Left kidney (tissue), 2 donors: ENCODE measurements around the gene LRRIQ4. TPM values are rescaled to one million over a fixed set of nuclear protein-coding genes. Genes with fewer than 3 reads are reported as not detected.

ENCODE experiments used
- DNase-seq: peaks from one replicate; pipeline ENCODE4 v3.0.0-alpha.2; 2013
- polyA plus RNA-seq: library from polyadenylated mRNA; unstranded; fragments of 120-200 nt; gene quantifications from one replicate; pipeline ENCODE4 v1.2.1, GENCODE V29; 2013; ENCODE audit not compliant: insufficient read length

LRRIQ4 gene
- polyA plus RNA-seq, 1 donor, result 0.12 TPM

DNA sequence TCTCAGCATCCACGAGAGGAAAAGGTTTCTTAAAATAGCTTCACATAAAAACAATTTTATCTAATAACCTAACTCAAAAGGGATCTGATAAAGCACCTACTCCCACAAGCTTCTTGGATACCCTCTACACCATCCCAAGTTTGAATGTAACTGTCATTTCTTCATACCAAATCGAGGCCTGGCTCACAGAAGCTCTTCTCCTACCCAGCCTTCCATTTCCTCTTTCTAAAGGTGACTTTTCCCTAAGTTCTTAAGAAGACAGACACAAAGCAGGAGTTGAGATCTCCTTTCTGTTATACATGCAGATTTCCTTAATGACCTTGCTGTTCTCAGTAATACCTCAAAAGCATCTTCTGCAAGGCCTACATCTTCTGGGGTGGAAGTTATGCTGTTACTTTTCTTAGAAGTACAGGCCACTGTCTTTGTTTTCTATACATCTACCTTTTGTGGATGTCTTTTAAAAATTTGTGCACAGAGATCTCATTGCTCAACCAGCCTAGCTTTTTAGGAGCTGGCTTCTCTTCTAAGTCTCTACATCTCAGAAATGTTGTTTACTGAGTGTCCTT, 3.4 kb upstream of the LRRIQ4 start:
- no peak for DNase-seq

DNA sequence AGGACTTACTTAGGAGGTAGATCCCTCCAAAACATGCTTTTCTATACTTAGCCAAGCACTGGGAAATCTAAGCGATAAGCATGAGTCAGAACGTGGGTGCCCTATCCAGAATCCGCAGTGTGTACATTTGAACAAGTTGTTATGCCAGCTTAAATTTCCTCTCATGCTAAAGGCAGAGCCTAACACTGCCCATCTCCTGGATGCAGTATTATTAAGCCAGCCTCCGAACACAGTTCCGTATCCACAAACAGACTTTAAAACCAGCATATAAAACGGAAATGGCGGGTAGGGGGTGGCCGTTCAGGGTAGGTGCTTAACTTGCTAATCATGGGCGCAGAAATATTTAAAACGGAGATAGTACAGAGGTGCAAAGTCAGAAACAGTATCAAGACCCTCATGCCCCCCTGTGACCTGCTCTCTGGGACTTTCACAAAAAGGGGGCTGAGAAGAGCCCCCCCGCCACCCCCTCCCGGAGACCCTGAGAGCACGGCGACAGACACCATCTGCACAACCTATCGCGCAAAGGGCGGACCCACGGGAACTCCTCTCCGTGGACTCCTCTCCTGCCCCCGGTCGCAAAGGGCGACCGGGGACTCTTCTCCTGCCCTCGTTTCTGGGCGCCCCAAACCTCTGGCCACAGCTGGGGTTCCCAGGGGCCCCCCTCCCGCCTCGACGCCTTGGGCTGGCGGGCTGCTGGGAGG, 889 bp upstream of the LRRIQ4 start:
- peak; percentile 50 for DNase-seq

DNA sequence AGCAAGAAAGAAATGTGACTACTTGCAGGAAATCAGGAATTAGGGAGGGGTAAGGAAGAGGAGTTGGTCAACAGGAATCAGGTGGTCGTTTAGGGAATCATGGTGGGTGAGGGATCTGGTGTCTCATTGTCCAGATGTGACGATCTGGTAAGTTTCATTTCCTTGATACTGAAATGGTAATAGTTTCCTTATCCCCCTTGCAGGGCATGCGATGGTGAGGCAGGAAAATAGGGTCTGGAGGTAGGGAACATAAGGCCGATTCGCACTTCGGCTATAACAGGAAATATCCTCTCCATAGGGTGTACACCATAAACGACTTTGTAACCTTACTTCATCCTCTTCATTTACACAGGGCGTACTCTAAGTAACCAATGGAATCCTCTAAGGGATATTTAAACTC, 608 bp downstream of the LRRIQ4 start:
- DNase-seq, result no peak

DNA sequence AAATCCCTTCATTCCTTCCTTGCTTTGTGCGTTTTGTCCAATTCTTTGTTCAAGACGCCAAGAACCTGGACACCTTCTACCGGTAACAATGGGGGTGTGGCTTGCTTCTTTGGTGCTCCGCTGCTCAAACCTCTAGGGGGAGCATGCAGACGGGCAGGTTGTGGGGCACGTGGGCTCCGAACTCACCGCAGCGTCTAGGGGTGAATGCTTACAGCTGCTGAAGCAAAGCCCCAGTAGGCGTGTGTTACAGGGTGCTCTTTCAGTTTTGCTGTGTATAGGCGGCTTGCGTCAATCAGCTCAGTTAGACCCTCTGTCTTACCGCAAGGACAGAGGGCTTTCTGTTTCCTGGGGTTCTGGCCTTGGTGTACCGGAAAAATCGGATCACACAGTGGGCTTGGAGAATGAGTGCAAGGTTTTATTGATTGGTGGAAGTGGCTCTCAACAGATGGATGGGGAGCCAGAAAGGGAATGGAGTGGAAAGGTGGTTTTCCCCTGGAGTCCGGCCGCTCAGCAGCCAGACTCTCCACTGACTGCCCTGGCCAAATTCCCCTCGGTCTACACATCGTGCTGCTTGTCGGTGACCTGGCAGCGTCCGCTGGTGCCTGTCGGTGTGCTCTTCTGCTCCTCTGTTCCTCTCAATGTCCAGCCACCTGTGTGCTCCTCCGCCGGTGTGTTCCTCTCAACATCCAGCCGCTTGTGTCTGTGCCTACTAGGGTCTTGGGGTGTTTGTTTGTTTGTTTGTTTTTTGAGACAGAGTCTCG, 1.3 kb downstream of the LRRIQ4 start:
- DNase-seq, result no peak

DNA sequence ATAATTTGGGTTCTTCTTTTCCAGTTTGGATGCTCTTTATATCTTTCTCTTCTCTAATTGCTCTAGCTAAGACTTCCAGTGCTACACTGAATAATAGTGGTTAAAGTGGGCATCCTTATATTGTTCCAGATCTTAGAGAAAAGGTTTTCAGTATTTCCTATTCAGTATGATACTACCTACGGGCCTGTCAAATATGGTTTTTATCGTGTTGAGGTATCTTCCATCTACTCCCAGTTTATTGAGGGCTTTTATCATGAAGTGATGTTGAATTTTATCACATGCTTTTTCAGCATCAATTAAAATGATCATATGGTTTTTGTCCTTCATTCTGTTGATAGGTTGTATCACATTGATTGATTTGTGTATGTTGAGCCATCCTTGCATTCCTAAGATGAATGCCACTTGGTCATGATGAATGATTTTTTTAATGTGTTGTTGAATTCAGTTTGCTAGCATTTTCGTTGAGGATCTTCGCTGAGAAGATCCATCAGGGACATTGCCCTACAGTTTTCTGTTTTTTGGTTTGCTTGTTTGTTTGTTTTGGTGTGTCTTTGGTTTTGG, 3.0 kb downstream of the LRRIQ4 start:
- no peak for DNase-seq

DNA sequence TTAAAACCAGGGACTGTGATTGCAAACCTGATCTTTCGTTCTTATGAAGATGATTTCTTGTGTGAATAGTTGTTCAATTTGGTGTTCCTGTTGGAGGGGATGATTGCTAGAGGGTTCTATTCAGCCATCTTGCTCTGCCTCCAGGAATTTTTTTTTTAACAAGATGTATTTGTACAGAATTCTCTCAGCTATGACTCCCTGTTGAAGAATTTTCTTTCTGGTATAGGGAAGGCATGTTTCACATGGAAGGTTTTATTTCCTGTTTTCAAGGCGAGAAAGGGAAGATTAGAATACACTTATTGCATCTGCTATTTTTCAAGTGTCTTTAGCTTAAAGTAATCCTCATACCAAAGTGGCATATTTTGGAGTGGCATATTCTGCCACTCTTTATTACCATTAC, 5.6 kb downstream of the LRRIQ4 start:
- DNase-seq, result no peak

DNA sequence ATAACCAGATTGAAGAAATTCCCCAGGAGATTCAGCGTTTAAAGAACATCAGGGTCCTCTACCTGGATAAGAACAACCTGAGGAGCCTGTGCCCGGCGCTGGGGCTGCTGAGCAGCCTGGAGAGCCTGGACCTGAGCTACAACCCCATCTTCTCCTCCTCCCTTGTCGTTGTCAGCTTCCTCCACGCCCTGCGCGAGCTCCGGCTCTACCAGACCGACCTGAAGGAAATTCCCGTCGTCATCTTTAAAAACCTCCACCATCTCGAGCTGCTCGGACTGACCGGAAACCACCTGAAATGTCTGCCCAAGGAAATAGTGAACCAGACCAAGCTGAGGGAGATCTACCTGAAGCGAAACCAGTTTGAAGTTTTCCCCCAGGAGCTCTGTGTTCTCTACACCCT, 9.4 kb downstream of the LRRIQ4 start:
- no peak for DNase-seq

DNA sequence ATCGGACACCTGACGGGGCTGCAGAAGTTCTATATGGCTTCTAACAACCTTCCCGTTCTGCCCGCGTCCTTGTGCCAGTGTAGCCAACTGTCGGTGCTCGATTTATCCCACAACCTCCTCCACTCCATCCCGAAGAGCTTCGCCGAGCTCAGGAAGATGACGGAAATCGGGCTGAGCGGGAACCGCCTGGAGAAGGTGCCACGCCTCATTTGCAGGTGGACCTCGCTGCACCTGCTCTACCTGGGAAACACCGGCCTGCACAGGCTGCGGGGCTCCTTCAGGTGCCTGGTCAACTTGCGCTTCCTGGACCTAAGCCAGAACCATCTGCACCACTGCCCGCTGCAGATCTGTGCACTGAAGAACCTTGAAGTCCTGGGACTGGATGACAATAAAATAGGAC, 9.9 kb downstream of the LRRIQ4 start:
- DNase-seq, result no peak

DNA sequence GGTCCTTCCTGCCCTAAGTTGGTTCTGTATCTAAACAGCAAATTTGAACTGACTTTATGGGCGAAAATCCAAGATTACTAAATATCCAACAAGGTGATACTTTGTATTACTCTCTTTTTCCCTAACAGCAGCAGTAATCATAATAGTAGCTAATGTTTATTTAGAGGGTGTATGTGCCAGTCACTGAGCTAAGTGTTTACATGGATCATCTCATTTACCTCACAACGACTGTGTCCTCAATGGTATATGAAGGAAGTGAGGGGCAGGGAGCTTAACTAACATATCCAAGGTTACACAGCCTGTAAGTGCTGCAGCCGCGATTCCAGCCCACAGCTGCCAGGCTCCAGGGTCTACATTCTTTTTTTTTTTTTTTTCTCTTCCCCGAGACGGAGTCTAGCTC, 10.3 kb downstream of the LRRIQ4 start:
- DNase-seq, result no peak

DNA sequence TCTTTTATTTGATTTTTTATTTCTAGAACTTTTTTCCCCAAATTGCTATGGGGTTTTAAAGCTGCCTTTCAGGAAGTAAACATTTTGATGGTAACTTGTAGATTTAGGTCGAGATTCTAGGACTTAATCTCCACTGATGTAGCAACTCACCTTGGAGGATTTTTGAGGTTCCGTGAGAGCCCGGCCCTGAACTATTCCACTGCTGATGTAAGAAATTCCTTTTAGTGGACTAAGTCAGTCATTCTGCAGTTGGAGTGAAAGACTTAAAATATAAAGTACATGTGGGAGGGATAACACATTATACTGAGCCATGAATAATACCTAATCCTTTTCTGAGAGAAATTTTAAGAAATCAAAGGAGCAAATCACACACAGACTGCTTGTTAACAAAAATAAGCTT, 12.6 kb downstream of the LRRIQ4 start:
- no peak for DNase-seq

DNA sequence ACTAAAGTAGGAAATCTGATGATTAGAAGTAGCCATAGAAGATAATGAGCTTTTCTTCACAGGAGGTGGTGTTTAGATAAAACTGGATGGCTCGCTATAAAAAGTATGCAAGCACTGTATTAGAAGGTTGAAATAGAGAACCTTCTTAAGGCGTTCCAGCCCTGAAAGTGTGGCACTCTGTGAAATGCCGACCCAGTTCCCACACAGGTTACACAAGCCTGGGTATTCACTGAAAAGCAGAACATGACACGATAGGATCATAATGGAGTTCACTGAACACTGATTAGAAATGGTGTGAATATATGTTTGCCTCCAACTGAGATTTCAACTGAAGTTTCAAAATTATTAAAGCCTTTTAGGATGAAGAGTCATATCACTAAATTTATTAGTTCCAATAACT, 15.0 kb downstream of the LRRIQ4 start:
- no peak for DNase-seq

DNA sequence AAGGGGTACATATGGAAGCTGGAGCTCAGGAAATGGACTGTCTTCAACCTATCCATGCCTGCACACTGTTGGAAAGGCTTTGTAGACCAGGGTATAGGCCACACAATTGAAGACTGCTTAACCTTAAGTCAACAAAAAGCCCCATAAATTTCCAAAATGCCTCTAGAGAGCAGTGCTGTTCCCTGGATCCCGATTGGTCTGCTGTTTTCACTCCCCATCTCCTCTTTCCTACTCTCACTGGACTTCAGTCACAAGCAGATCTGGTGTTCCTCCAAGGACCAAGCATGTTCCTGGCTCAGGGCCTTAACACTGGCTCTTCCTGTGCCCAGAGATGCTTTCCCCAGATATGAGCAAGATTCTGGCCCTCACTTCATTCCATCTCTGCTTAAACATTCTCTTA, 22.9 kb downstream of the LRRIQ4 start:
- no peak for DNase-seq

DNA sequence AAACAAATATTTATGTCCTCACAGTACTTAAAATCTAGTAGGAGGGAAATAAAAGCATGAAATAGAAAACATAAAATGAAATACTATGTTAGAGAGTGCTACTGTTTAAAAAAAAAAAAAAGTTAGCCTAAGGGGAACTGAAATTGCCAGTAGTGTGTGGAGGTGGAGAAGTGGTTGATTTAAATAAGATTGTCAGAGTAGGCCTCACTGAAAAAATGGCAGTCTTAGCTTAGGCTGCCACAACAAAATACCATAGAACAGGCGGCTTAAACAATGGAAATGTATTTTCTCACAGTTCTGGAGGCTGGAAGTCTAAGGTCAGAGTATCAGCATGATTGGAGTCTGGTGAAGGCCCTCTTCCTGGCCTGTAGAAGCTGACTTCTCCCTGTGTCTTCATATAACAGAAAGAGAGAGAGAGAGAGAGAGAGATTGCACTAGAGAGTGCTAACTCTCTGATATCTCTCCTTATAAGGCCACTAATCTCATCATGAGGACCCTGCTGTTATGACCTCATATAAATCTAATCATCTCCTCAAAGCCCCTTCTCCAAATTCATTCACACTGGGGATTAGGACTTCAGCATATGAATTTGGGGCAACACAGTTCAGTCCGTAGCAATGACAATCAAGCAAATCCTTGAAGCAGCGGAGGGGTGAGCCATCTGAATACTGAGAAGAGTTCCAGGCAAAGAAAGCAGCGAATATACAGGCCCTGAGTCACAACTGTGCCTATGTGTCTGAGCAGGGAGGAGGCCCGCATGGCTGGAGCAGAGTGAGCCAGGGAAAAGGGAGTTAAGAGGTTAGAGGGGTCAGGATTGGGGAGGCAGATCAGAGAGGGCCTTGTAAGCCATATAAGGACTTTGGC, 23.6 kb downstream of the LRRIQ4 start:
- DNase-seq, result no peak

DNA sequence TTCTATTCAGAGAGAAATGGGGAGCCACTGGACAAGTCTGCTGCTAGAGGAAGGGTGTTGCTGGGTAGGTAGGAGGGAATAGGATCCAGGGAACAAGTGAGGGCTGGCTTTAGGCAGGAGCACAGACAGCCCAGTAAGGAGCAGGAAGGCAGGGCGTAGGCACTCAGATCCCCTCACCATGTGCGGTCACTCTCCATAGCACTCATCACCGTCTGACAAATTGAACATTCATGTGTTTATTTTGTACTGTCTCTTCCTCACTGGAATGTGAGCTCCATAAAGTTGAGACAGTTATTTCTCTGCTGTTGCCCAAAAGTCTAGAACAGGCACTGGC, 24.2 kb downstream of the LRRIQ4 start:
- no peak for DNase-seq

DNA sequence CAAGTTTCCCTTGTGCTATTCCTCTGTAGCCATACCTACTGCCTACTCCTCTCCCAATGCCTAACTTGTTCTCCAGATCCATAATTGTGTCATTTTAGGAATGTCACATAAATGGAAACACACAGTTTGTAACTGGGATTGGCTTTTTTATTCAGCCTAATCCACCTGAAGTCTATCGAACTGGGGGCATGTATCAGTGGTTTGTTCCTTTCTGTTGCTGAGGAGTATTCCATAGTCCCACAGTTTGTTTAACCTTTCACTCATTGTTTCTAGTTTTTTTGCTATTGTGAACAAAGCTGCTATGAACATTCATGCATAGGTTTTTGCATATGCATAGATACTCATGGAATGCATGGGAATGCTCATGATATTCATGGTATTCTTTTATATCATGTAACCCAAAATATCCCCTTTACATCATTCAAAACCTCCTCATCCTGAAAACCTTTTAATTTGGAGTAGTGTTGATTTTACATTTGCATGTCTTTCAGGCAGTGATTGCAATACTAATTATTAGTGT, 25.9 kb downstream of the LRRIQ4 start:
- no peak for DNase-seq

DNA sequence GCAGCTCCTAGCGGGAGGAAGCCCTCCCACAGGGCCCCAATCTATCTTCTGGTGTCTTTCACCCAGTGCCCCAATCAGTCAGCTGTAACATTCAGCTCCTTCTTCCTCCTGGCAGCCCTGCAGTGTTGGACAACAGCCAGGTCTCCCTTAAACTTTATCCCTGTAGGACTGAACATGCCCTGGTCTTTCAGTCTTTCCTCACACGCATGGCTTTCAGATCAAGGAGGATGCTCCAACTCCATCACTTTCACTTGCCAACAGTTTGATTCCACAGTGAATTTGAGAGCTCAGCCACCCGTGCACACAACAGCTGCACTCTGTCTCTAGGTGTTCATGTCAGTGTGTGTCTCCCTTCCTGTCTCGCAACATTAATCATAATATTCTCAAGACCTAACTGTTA, 28.5 kb downstream of the LRRIQ4 start:
- peak; percentile 32 for DNase-seq

DNA sequence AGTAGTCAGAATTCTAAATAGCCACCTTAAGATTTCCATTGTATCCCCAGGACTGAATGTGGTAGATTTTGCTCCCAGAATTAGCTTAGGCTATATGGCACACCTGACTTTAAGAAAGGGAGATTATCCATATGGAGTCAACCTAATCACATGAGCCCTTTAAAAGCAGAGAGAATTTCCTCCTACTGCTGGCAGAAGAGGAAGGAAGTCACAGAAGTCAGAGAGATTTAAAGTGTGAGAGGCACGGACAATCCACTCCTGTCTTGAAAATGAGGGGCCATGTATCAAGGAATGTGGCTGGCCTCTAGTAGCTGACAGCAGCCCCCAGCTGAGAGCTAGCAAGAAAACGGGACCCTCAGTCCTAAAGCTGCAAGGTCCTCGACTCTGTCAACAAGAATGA, 30.3 kb downstream of the LRRIQ4 start:
- DNase-seq, result no peak

DNA sequence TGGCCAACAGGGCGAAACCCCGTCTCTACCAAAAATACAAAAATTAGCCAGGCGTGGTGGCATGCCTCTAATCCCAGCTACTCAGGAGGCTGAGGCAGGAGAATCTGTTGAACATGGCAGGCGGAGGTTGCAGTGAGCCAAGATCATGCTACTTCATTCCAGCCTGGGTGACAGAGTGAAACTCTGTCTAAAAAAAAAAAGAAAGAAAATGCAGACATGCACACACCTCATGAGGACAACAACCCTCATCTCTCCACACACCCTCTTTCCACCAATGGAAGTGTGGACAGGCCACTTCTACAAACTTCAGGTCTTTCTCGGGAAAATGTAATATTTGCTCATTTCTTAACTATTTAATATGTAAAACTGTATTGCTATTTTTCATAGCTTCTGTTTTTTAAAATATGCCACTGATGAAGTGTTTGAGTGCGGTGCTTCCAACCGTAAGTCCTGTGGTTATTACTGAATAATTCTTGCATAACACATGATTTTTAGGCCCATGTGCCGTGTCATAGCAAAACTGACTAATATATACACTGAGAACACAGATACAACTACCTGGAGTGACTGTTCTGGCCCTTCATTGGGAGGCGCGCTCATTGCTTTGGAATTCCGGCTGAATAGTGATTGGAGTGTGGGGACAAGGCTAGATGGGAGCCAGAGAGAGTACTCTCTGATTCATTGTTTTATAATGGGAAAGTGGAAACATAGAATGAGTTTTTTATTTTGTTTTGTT, 34.0 kb downstream of the LRRIQ4 start:
- no peak for DNase-seq

DNA sequence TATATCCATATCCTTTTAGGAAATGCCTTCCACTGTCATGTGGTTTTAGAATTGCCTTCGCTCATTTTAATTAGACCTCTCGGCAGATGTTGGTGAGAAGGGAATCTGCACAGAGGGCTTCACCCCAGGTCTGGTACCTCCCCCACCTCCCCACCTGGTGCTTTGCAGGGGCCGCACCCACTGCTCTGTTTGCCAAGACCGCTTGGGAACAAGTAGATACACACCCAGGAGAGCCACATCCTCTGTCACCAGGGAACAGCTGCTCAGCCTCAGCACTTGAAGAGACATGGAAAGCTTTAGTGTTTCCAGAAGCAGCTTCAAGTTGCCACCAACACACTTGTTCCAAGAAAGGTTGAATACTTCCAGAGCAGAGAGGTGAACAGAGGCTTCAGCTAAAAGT, 35.2 kb downstream of the LRRIQ4 start:
- no peak for DNase-seq

DNA sequence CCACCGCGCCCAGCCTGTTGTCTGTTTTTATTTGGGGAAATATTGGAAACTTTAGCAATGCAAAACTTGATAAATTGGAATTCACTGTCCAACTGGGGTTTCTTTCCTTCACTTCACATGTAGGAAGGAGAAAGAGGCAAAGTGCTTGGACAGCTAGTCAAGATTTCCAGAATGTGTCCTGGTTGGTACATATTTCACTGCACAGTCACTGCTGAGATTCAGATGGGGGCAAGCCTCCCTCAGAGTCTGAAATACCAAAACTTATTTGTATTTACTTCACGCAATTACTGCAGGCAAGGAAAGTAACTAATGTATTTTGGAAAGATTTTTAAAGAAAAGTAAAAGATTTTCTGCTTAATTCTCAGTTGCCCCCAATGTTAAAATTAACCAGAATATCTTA, 36.1 kb downstream of the LRRIQ4 start:
- DNase-seq, result no peak

DNA sequence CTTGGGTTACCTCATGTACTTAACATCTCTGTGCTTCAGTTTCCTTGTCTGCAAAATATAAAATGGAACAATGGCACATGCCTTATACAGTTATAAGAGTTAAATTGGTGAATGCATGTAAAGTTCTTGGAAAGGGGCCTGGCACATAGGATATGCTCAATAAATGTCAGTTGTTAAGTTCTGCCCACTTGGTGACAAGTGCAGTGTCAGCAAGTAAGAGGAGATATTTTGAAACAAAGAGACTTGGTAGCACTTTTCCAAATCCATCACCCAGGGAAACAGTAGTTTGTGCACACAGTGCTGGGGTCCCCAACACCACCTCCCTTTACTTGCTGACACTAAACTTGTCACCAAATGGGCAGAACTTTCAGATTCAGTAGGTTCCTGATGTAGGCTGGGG, 37.9 kb downstream of the LRRIQ4 start:
- no peak for DNase-seq

DNA sequence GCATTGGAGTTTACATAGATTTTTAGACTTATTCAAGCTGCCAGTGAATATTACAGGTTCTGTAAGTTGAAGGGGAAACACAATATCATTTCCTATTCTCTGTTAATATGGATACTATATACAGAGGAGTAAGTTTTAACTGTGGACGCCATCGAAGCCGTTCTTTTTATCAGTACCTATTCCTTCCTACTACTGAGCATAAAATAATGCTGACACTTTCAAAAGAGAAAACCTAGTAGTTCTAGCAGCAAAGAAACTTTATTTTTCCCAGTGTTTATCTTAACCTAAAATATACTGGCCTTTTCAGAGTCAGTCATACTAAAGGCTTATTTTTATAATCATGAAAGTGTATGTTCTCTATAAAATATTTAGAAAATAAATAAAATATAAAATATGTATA, 42.8 kb downstream of the LRRIQ4 start:
- no peak for DNase-seq
